ENCODE results near the gene HEMK1.

The HEMK1 gene

DNA sequence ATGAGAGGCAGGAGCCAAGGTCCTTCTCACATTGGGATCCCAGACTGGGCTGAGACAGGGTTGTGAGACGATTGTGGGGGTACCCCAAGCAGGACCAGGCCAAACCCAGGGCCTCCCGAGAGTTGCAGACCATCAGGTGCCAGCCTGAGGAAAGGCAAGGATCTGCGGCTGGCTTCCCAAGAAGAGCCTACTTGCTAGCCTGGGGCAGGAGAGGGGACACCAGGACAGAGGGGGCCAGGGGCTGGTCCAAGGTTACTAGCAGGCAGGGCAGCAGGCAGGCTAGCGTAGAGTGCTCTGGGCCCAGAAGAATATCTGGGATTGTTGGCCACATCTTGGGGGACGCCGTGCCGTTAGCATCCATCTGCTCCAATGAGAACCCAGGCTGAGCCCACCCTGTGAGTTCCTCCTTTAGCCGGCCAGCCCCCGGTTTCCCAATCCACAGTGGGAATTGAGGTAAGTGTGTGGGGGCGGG is 41.7 kb downstream of the HEMK1 start:
- in situ Hi-C loops (cut with MboI; ENCODE audit: low sequenced_read_pairs) = loop anchor here (25.0 kb wide), 1 partner anchor 751 kb away; no protein-coding TSS in a partner anchor

DNA sequence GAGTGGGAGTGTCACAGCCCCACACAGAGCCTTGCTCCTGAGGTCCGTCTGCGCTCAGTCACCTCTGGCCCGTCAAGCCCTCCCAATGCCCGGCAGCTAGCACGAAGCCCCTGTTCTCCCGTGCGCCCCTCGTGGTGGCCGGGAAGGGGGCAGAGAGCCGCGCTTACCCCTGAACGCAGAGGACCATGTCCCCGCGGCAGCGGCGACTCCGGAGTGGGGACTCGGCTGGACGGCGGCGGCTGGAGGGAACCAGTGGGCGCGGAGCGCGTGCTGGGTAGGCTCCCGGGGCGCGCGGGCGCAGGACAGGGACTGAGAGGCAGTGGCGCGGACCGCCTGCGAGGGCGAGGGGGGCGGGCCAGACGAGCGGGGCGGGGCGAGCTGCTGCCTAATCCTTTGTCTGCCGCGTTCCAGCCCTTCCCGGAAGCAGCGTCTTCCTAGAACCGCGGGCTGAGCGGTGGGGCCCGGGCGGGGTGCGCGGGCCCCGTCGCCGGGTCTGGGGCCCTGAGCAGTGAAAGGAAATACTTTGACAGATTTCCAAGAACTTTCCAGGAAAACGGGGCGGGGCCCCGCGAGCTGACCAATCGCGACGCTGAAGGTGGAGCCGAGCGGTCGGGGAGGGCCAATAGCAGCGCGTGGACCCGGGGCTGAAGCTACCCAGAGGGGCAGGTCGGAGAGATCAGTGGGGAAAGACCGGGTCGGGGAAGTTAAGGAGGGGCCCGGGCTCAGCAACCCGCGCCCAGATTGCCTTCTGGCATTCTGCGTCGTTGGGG is 42.3 kb downstream of the HEMK1 start, which contains the start of gene CISH:
Gene CISH, minus strand, starts transcription at position 311 of the 770 bp plus-strand sequence. Its CDS starts 124 bp downstream, at position 187.
- in situ Hi-C loops (cut with MboI; ENCODE audit: low sequenced_read_pairs) = loop anchor here (25.0 kb wide), 1 partner anchor 751 kb away; no protein-coding TSS in a partner anchor

DNA sequence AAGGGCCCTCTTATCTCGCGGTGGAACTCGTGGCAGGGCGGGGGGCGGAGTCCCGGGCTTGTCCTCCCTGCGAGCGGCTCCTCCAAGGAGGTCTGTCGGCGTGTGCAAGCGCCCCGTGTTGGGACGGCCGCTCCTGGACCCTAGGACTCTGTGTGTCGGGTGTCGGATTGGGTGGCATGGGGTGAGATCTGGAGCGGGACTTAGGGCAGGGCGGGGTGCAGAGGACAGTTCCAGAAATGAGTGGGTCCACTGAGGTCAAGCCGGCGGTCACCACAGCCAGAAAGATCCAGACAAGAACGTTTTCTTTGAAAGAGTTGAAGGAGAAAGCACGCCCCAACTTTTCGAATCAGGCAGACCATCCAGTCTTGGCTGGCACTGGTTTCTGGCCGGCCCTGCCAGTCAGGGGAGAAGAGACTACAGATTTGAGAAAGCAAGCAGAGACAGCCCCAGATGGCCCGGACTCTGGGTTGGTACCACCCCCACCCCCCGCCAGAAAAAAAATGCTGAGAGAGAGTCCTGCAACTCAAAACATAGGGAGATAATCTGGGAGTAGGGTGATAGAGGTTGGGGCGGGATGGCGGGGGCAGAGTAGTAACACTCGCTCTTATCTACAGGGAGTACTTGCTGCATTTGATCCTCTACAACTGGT is 43.0 kb downstream of the HEMK1 start:
- in situ Hi-C loops (cut with MboI; ENCODE audit: low sequenced_read_pairs) = loop anchor here (25.0 kb wide), 1 partner anchor 750 kb away; no protein-coding TSS in a partner anchor

- in situ Hi-C loops (cut with MboI; ENCODE audit: low sequenced_read_pairs) = loop anchor here (25.0 kb wide), 1 partner anchor 749 kb away; no protein-coding TSS in a partner anchor
Observed at GRCh38 chr3:50612970-50613846, 43.9 kb downstream of the HEMK1 start.

GRCh38 chr3:50615190-50615589 is 45.9 kb downstream of the HEMK1 start:
- in situ Hi-C loops (cut with MboI; ENCODE audit: low sequenced_read_pairs) = loop anchor here (25.0 kb wide), 1 partner anchor 747 kb away; no protein-coding TSS in a partner anchor

- in situ Hi-C loops (cut with MboI; ENCODE audit: low sequenced_read_pairs) = loop anchor here (25.0 kb wide), 1 partner anchor 746 kb away; no protein-coding TSS in a partner anchor
Observed at GRCh38 chr3:50616003-50616769, 46.9 kb downstream of the HEMK1 start.

GRCh38 chr3:50616770-50617095 is 47.4 kb downstream of the HEMK1 start:
- in situ Hi-C loops (cut with MboI; ENCODE audit: low sequenced_read_pairs) = loop anchor here (25.0 kb wide), 1 partner anchor 746 kb away; no protein-coding TSS in a partner anchor

DNA sequence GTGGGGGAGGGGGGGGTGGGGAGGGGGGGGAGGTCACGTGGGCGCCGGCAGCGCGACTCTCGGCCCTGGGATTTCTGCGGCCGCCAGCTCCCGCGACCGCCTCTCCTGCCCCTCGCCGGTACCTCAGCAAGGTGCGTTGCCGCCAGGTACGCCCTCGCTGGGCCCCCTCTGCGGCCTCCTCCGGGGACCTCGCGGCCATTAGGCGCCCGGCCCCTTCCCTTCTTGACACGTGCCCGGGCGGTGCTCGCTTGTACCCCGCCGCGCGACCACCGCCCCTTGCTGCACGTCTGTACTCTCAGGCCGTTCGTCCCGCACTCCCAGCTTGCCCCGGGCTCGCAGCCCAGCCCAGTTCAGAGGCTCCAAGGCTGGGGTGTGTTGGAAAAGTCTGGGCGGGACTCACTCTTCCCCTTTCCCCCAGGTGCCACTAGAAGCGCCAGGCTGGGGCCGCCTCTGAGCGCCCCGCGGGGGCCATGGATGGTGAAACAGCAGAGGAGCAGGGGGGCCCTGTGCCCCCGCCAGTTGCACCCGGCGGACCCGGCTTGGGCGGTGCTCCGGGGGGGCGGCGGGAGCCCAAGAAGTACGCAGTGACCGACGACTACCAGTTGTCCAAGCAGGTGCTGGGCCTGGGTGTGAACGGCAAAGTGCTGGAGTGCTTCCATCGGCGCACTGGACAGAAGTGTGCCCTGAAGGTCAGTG is 47.9 kb downstream of the HEMK1 start, which contains the start of gene MAPKAPK3:
Gene MAPKAPK3, plus strand, starts transcription at position 56 of the 696 bp plus-strand sequence. Its CDS starts 415 bp downstream, at position 471.
- in situ Hi-C loops (cut with MboI; ENCODE audit: low sequenced_read_pairs) = loop anchor here (25.0 kb wide), 1 partner anchor 745 kb away; no protein-coding TSS in a partner anchor

DNA sequence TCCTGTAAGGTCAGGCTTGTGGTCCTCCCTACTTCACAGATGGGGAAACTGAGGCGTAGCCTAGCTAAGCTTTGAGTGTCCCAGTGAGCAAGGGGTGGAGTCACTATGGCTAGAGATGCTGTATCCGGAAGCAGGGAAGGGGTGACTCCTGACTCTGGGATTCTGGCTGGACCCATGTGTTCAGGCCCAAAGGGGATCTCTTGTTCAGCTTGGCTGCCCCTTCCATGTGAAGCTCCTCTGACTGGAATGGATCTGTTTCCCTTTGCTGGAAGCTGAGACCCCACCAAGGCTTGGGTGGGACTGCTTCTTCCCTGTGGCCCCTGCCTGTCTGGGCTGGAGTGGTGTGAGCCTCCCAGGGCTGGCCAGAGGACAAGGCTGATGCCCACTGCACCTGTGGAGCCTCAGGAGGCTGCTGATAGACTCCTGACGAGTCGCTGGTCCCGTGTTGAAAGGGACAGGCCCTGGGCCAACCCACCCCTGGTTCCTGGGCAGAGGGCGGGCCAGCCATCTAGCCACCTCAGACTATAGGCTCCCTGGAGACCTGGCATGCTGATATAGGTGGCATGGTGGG is 48.7 kb downstream of the HEMK1 start:
- in situ Hi-C loops (cut with MboI; ENCODE audit: low sequenced_read_pairs) = loop anchor here (25.0 kb wide), 1 partner anchor 744 kb away; no protein-coding TSS in a partner anchor

DNA sequence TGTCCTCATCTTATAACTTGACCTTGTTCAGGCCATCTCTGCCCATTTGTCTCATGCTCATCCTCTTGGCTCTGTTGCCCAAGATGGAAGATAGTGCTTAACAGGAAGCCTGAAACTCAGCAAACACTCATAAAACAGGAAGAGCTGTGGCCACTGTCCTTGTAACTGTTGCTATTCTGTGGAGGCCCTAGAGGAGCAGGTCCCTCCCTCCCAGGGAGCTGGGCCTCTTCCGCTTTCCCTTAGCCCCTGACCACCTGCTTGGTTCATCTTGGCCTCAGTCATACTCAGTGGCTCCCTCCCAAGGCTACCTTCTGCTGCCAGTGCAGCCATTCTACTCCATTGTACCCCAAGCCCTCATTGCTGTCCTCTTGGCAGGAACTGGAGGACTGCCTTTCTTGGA is 51.1 kb downstream of the HEMK1 start:
- in situ Hi-C loops (cut with MboI; ENCODE audit: low sequenced_read_pairs) = loop anchor here (25.0 kb wide), 1 partner anchor 742 kb away; no protein-coding TSS in a partner anchor

DNA sequence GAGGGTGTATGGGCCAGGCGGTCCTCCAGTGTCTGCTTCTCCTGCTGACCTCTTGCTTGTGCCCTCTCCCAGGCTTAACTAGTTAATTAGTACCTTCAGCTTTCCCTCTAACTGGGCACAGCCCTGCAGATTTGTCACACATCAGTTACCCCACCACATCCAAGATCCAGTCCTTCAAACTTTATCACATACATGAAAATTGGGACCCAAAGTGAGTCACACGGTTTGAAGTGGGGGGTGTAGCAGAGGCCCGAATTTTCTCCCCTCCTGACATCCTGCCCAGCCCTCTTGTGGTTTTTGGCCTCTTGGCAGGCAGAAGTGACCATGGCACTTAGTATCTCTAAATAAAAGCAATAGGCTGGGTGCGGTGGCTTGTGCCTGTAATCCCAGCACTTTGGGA is 51.5 kb downstream of the HEMK1 start:
- in situ Hi-C loops (cut with MboI; ENCODE audit: low sequenced_read_pairs) = loop anchor here (25.0 kb wide), 1 partner anchor 741 kb away; no protein-coding TSS in a partner anchor

GRCh38 chr3:50622881-50623280 is 53.6 kb downstream of the HEMK1 start:
- in situ Hi-C loops (cut with MboI; ENCODE audit: low sequenced_read_pairs) = loop anchor here (25.0 kb wide), 1 partner anchor 739 kb away; no protein-coding TSS in a partner anchor

GRCh38 chr3:50623840-50624474 is 54.6 kb downstream of the HEMK1 start:
- in situ Hi-C loops (cut with MboI; ENCODE audit: low sequenced_read_pairs) = loop anchor here (25.0 kb wide), 1 partner anchor 738 kb away; no protein-coding TSS in a partner anchor

GRCh38 chr3:50624634-50625033 is 55.3 kb downstream of the HEMK1 start:
- in situ Hi-C loops (cut with MboI; ENCODE audit: low sequenced_read_pairs) = loop anchor here (25.0 kb wide), 1 partner anchor 738 kb away; no protein-coding TSS in a partner anchor

- in situ Hi-C loops (cut with MboI; ENCODE audit: low sequenced_read_pairs) = no loop called here
Observed at GRCh38 chr3:50625231-50626182, 56.2 kb downstream of the HEMK1 start.

- in situ Hi-C loops (cut with MboI; ENCODE audit: low sequenced_read_pairs) = no loop called here
Observed at GRCh38 chr3:50626401-50626800, 57.1 kb downstream of the HEMK1 start.
